GDM1 (cell line): ENCODE results near the gene DOCK3.

Experiments used
- DNase-seq: peaks from one replicate; lab custom pipeline; 2025; lab: John Stamatoyannopoulos, UW

DOCK3 gene

GRCh38 chr3:51328206-51328605 is 653.5 kb downstream of the DOCK3 start:
- no peak for DNase-seq

GRCh38 chr3:51330046-51330445 is 655.3 kb downstream of the DOCK3 start:
- no peak for DNase-seq

GRCh38 chr3:51332156-51332555 is 657.4 kb downstream of the DOCK3 start:
- no peak for DNase-seq

- DNase-seq: no peak
These were observed 658.3 kb downstream of the DOCK3 start for GRCh38 chr3:51333021-51333420.

GRCh38 chr3:51336261-51336660 is 661.5 kb downstream of the DOCK3 start:
- DNase-seq: no peak

GRCh38 chr3:51337666-51338065 is 662.9 kb downstream of the DOCK3 start:
- no peak for DNase-seq

- DNase-seq: no peak
These were observed 663.9 kb downstream of the DOCK3 start for GRCh38 chr3:51338632-51339031.

GRCh38 chr3:51340013-51340829 is 665.5 kb downstream of the DOCK3 start:
- DNase-seq: no peak

- DNase-seq: no peak
These were observed 666.4 kb downstream of the DOCK3 start for GRCh38 chr3:51340989-51341636.

GRCh38 chr3:51343918-51344687 is 669.4 kb downstream of the DOCK3 start:
- no peak for DNase-seq

GRCh38 chr3:51350751-51351150 is 676.0 kb downstream of the DOCK3 start:
- no peak for DNase-seq

GRCh38 chr3:51353131-51353530 is 678.4 kb downstream of the DOCK3 start:
- DNase-seq: no peak

- DNase-seq: no peak
These were observed 679.0 kb downstream of the DOCK3 start for GRCh38 chr3:51353691-51354090.

- no peak for DNase-seq
These were observed 679.4 kb downstream of the DOCK3 start for GRCh38 chr3:51354172-51354571.

GRCh38 chr3:51354731-51355615 is 680.2 kb downstream of the DOCK3 start:
- no peak for DNase-seq

- no peak for DNase-seq
These were observed 681.3 kb downstream of the DOCK3 start for GRCh38 chr3:51355891-51356578.

- DNase-seq: no peak
These were observed 683.1 kb downstream of the DOCK3 start for GRCh38 chr3:51357856-51358255.

- no peak for DNase-seq
These were observed 684.3 kb downstream of the DOCK3 start for GRCh38 chr3:51358981-51359380.

- DNase-seq: no peak
These were observed 686.1 kb downstream of the DOCK3 start for GRCh38 chr3:51360806-51361205.

- no peak for DNase-seq
These were observed 687.0 kb downstream of the DOCK3 start for GRCh38 chr3:51361746-51362145.

- no peak for DNase-seq
These were observed 687.7 kb downstream of the DOCK3 start for GRCh38 chr3:51362476-51362875.
